A673 (cell line): Measurements from ENCODE around the gene CEACAM3.

ENCODE experiments used
- CTCF ChIP-seq: fragments of 300-800, 200-600 bp; sonication (generic); conservative IDR thresholded peaks from 2 replicates; pipeline ENCODE4 v1.5.1; 2017; ENCODE audit warnings: low read depth, mild to moderate bottlenecking, antibody characterized with exemption, low read length, moderate library complexity, mixed read lengths
- EZH2 ChIP-seq: fragments of 200-600 bp; sonication (generic); IDR thresholded peaks from 2 replicates; pipeline ENCODE4 v1.6.1; 2017; ENCODE audit warnings: borderline replicate concordance, low read depth, mild to moderate bottlenecking, mixed read lengths, antibody characterized with exemption, low read length; ENCODE audit not compliant: poor library complexity, severe bottlenecking

GRCh38 chr19:41784312-41784711 lies 12.1 kb upstream of the CEACAM3 start:
- no peak for TF ChIP-seq CTCF
- no peak for TF ChIP-seq EZH2
